BLaER1 treated with 17β-estradiol and CSF1 and Interleukin-3, amounts not matched to agents 10 nM and 100 nM (cell line): ENCODE results near the gene KLHL41.

Source experiments
- H3K27ac ChIP-seq, 11 experiments: shearing (Covaris generic); formaldehyde crosslinking; 2 replicates each; pipeline ENCODE4 v1.8.1; 2022
- H3K27me3 ChIP-seq, 11 experiments: shearing (Covaris generic); formaldehyde crosslinking; 2 replicates each; pipeline ENCODE4 v1.8.1; 2022
- H3K36me3 ChIP-seq, 11 experiments: shearing (Covaris generic); formaldehyde crosslinking; 2 replicates each; pipeline ENCODE4 v1.8.1; 2022
- H3K4me1 ChIP-seq, 10 experiments: shearing (Covaris generic); formaldehyde crosslinking; 2 replicates each; pipeline ENCODE4 v1.8.1; 2022
- H3K4me2 ChIP-seq, 11 experiments: shearing (Covaris generic); formaldehyde crosslinking; 2 replicates each; pipeline ENCODE4 v1.8.1; 2022
- H3K4me3 ChIP-seq, 10 experiments: shearing (Covaris generic); formaldehyde crosslinking; 2 replicates each; pipeline ENCODE4 v1.8.1; 2022
- H3K9ac ChIP-seq, 11 experiments: shearing (Covaris generic); formaldehyde crosslinking; 2 replicates each; pipeline ENCODE4 v1.8.1; 2022
- H3K9me3 ChIP-seq, 11 experiments: shearing (Covaris generic); formaldehyde crosslinking; replicated peaks in 1 of 11; 2 replicates each; pipeline ENCODE4 v1.8.1; 2022
- H4K20me1 ChIP-seq, 11 experiments: shearing (Covaris generic); formaldehyde crosslinking; 2 replicates each; pipeline ENCODE4 v1.8.1; 2022
- Cebpa-rat ChIP-seq, 11 experiments: shearing (Covaris generic); IDR thresholded peaks; 2 replicates each; pipeline ENCODE4 v1.8.1; 2022

Gene KLHL41

DNA sequence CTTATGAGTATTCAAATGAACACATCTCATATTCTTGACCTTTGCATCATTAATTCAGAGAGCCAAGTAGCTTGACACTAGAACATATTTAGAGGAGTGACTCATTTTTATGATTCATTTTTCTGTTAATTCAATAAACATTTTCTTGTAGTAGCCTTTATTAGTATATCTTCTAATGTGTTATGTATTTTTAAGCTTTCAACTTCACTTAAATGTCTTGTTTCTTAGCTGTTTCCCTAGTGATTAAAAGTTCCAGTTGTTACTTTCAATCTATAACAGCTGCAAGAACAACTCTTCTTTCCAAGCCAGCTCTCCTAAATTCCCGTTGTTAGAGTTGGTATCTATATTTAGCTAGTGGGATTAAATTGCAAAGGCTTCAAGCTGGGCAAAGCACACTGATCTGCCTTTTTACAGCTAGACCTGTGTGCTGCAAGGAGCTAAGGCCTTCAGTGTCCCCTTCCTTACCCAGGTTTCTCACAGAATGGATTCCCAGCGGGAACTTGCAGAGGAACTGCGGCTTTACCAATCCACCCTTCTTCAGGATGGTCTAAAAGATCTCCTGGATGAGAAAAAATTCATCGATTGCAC lies at the start of gene KLHL41:
Gene KLHL41, plus strand, starts transcription at position 405 of the 588 bp plus-strand sequence. Its CDS starts 77 bp downstream, at position 482.
- TF ChIP-seq Cebpa-rat (IDR thresholded peaks at IDR 0.05), result no peak
- H3K9me3 ChIP-seq, result peaks cover 12 to 18% (median 15%) of the 10 kb centered on the region in 11 experiments; a peak in 19 of 22 replicates
- no peaks in the 10 kb centered on the region; a peak in 1 of 22 replicates for H3K36me3 ChIP-seq
- H3K4me3 ChIP-seq, result no peak within 1 kb of the TSS
- no peak within 1 kb of the TSS for H3K9ac ChIP-seq
- no peaks in the 10 kb centered on the region for H4K20me1 ChIP-seq
- peaks cover 0 to 29% (median 0%) of the 10 kb centered on the region in 10 experiments; a peak in 4 of 20 replicates for H3K4me1 ChIP-seq
- H3K27ac ChIP-seq, result no peak within 1 kb of the TSS
- 0 out of 22 replicates have a peak within 1 kb of the TSS, but pooled peaks of 1 of the 11 experiments have one; percentile 7 for H3K4me2 ChIP-seq
- no peaks in the 10 kb centered on the region for H3K27me3 ChIP-seq

DNA sequence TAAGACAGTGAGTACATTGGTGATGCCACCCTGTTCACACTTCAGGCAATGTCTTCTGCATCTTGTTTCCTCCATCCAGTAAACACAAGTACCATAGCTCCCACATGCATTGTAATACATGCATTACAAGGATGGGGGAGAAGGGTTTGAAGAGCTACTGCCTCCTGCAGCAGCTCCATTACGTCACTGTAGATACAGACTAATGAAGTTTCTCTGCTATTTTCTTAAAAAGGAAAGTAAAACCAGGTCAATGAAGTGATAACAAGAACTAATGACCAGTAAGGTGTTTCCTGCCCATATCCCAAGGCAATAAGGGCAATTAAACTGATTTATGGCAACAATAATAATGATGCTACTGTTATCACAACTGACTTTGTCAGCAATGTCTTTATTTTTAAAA lies 48.4 kb upstream of the KLHL41 start:
- Histone ChIP-seq H3K4me2 (no peak overlapping the region), H3K9me3 (peaks cover 0 to 8% (median 0%) of the 10 kb centered on the region in 11 experiments; a peak in 2 of 22 replicates)
- TF ChIP-seq Cebpa-rat (IDR thresholded peaks at IDR 0.05), result no peak

DNA sequence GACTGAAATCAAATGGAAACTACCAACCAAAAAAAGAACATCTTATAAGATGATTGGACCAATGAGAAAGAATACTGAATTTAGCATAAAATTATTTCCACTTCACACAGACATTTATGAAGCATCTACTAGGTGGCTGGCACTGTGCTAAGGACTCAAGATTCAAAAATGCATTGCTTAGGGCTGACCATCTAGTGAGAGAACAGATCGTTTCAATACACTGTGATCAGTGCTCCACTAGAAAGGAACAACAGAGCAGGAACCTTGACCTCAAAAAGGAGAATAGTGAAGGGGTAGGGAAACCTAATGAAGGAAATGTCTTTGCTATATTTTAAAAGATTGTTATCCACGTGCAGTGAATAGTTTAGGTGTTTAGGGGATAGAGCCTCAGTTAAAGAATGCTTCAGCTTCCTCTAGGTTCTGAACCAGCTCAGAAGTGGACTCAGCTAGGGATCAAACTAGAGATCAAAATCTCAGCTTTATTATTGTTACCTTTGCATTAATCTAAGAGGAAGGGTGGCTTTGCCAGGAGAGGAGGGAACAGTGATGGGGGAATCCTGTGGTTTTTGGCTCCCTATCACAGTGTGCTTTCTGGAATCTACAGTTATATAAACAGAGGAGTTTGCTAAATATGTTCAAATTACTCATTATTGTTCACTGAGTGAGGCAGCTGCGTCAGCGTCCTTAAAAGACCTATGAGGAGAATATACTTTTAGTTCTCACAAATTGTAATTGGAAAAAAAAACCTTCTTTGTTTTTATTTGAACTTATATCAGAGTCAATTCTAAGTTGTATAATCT lies 46.4 kb upstream of the KLHL41 start:
- Histone ChIP-seq H3K4me1 (no peaks in the 10 kb centered on the region), H3K4me2 (no peak overlapping the region), H3K36me3 (no peaks in the 10 kb centered on the region), H3K9me3 (peaks cover 0 to 8% (median 0%) of the 10 kb centered on the region in 11 experiments; a peak in 2 of 22 replicates), H3K4me3 (no peak overlapping the region), H3K27me3 (no peaks in the 10 kb centered on the region), H3K27ac (no peak overlapping the region), H3K9ac (no peak overlapping the region), H4K20me1 (no peaks in the 10 kb centered on the region)
- TF ChIP-seq Cebpa-rat (IDR thresholded peaks at IDR 0.05), result no peak

More for the DNA sequence above, 48.4 kb upstream of the KLHL41 start:
- Histone ChIP-seq H3K4me1 (no peaks in the 10 kb centered on the region), H4K20me1 (no peaks in the 10 kb centered on the region), H3K27me3 (no peaks in the 10 kb centered on the region), H3K27ac (no peak overlapping the region), H3K36me3 (no peaks in the 10 kb centered on the region), H3K9ac (no peak overlapping the region), H3K4me3 (no peak overlapping the region)

DNA sequence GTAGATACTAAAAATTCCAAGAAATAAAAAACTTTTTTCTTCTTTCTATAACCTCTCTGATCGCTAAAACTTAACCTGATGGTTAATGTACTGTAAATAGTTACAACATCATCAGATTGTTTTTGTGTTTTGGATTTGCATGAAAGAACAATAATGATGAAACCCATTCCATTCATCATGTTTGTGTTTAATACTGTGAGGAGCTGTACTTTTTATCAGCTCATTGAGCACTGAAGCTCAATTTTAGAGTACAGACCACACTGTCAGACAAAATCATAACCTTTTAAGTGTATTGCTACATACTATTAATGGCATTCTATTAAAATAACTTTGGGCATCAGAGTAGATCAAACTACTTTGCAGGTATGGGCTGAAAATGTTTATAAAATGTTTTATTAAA lies 45.0 kb upstream of the KLHL41 start:
- H3K4me2 ChIP-seq, result no peak overlapping the region
- H3K4me1 ChIP-seq, result no peaks in the 10 kb centered on the region
- no peaks in the 10 kb centered on the region for H3K27me3 ChIP-seq
- no peak overlapping the region for H3K4me3 ChIP-seq
- no peaks in the 10 kb centered on the region for H3K36me3 ChIP-seq
- peaks cover 0 to 8% (median 0%) of the 10 kb centered on the region in 11 experiments; a peak in 1 of 22 replicates for H3K9me3 ChIP-seq
- H4K20me1 ChIP-seq, result no peaks in the 10 kb centered on the region
- no peak for TF ChIP-seq Cebpa-rat (IDR thresholded peaks at IDR 0.05)
- H3K9ac ChIP-seq, result no peak overlapping the region
- H3K27ac ChIP-seq, result no peak overlapping the region

DNA sequence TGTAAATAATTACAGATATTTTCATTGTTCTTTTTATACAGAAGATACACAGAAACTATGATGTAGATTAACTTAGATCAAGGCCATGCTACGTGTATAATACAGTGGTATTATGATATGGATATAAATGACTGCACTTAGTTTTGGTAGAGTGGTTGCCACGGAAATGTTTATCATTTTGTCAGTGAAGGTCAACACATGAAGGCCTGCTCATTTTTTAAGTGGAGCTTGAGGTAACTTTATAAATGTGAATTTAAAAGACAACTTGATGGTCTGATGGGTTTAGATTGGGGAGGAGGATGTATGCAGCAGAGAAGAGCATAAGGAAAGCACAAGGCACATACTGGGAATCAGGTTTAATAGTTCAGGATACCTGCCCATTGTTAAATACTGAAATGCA lies 44.6 kb upstream of the KLHL41 start:
- Histone ChIP-seq H3K4me2 (no peak overlapping the region), H4K20me1 (no peaks in the 10 kb centered on the region), H3K27ac (no peak overlapping the region), H3K9ac (no peak overlapping the region), H3K4me3 (no peak overlapping the region), H3K9me3 (peaks cover 0 to 8% (median 0%) of the 10 kb centered on the region in 11 experiments; a peak in 1 of 22 replicates), H3K4me1 (no peaks in the 10 kb centered on the region), H3K36me3 (no peaks in the 10 kb centered on the region), H3K27me3 (no peaks in the 10 kb centered on the region)
- no peak for TF ChIP-seq Cebpa-rat (IDR thresholded peaks at IDR 0.05)

DNA sequence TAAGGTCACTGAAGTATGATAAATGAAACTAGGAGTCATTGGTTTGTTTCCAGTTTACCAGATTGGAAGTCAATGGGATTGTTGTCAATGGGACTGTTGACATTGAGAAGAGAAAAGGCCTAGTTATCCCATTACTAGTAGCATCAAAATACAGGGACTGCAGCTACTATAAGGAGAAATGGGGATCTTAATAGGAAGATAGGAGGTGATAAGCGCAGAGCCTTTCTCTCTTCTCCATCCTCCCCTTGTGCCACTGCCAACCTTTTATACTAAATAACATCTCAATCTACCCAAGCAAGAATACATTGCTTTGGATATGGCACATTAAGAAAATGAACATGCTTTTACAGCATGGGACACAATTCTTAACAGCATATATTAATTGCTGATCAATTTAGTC lies 40.7 kb upstream of the KLHL41 start:
- no peaks in the 10 kb centered on the region for H3K36me3 ChIP-seq
- no peak overlapping the region for H3K27ac ChIP-seq
- no peaks in the 10 kb centered on the region for H3K9me3 ChIP-seq
- H3K4me2 ChIP-seq, result no peak overlapping the region
- no peaks in the 10 kb centered on the region for H3K4me1 ChIP-seq
- no peak overlapping the region for H3K4me3 ChIP-seq
- H4K20me1 ChIP-seq, result no peaks in the 10 kb centered on the region
- TF ChIP-seq Cebpa-rat (IDR thresholded peaks at IDR 0.05), result no peak
- H3K9ac ChIP-seq, result no peak overlapping the region
- no peaks in the 10 kb centered on the region for H3K27me3 ChIP-seq

DNA sequence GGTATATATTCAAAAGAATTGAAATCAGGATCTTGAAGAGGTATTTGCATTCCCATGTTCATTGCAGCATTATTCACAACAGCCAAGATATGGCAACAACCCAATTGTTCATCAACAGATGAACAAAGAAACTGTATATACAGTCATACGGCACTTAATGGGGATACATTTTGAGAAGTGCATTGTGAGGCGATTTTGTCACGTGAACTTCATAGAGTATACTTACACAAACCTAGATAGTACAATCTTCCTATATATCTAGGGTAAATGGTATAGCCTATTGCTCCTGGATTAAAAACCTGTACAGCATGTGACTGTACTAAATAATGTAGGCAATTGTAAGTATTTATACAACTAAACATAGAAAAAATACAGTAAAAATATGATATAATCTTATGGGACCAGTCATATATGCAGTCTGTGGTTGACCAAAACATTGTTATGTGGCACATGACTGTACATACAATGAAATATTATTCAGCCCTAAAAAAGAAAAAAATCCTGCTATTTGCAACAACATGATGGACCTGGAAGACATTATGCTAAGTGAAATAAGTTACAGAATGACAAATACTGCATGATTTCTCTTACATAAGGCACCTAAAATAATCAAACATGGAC lies 39.4 kb upstream of the KLHL41 start:
- no peak overlapping the region for H3K4me3 ChIP-seq
- H3K9ac ChIP-seq, result no peak overlapping the region
- H3K4me2 ChIP-seq, result no peak overlapping the region
- H3K27ac ChIP-seq, result no peak overlapping the region
- H3K4me1 ChIP-seq, result no peaks in the 10 kb centered on the region
- H3K9me3 ChIP-seq, result no peaks in the 10 kb centered on the region
- no peaks in the 10 kb centered on the region for H4K20me1 ChIP-seq
- no peaks in the 10 kb centered on the region for H3K27me3 ChIP-seq
- no peaks in the 10 kb centered on the region for H3K36me3 ChIP-seq
- no peak for TF ChIP-seq Cebpa-rat (IDR thresholded peaks at IDR 0.05)

DNA sequence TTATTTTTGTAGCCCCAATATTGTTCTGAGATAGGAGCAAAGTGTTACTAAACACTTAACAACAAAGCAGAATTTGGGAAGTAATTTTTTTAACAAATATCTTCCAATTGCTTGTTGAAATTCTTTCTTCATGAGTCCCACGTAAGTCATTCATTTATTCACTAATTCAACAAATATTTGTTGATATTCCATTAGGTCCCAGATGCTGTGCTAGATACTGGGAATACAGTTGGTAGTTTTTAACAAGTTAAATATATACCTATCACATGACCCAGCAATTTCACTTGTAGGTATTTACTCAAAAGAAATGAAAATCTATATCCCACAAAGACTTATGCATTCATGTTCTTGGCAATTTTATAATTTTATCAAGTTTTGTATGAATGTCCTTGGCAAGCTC lies 37.3 kb upstream of the KLHL41 start:
- Histone ChIP-seq H3K4me3 (no peak overlapping the region), H3K4me1 (no peaks in the 10 kb centered on the region), H3K4me2 (no peak overlapping the region), H3K27me3 (no peaks in the 10 kb centered on the region), H3K9ac (no peak overlapping the region), H3K27ac (no peak overlapping the region), H3K9me3 (no peaks in the 10 kb centered on the region), H3K36me3 (no peaks in the 10 kb centered on the region), H4K20me1 (no peaks in the 10 kb centered on the region)
- TF ChIP-seq Cebpa-rat (IDR thresholded peaks at IDR 0.05), result no peak

DNA sequence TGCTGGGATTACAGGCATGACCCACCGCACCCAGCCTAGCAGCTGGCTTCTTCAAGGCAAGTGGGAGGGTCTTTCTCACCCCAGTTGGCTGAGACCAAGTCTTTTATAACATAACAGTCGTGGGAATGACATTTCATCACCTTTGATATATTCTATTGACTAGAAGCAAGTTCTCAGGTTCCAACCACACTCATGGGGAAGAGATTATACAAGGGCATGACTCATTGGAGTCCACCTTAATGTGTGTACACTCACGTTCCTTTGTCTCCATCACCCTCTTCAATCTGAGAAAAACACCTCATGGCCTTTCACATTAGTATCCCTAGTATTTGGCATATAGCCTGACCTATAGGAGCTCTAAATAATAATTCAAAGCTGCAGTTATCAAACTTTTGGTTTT lies 33.0 kb upstream of the KLHL41 start:
- Histone ChIP-seq H3K4me2 (no peak overlapping the region), H3K36me3 (no peaks in the 10 kb centered on the region), H3K27ac (no peak overlapping the region)

More for the DNA sequence above, 33.0 kb upstream of the KLHL41 start:
- peaks cover 0 to 18% (median 0%) of the 10 kb centered on the region in 10 experiments; a peak in 7 of 20 replicates for H3K4me1 ChIP-seq
- H3K4me3 ChIP-seq, result no peak overlapping the region
- H4K20me1 ChIP-seq, result no peaks in the 10 kb centered on the region
- TF ChIP-seq Cebpa-rat (IDR thresholded peaks at IDR 0.05), result no peak
- peaks cover 10 to 19% (median 16%) of the 10 kb centered on the region in 11 experiments; a peak in 21 of 22 replicates for H3K9me3 ChIP-seq
- H3K9ac ChIP-seq, result no peak overlapping the region
- H3K27me3 ChIP-seq, result peaks cover 16 to 25% (median 20%) of the 10 kb centered on the region in 11 experiments
